GM21423 (cell line): ENCODE measurements around the gene RSU1.

Source experiments
- ATAC-seq: cut with Tn5 transposase; IDR thresholded peaks from one replicate; pipeline ENCODE4 v1.9.1; 2021; ENCODE audit warnings: mild to moderate bottlenecking, moderate library complexity; ENCODE audit not compliant: unreplicated experiment

Gene RSU1

GRCh38 chr10:16611037-16611436 is 206.2 kb downstream of the RSU1 start:
- no peak for ATAC-seq

GRCh38 chr10:16609211-16609610 is 208.0 kb downstream of the RSU1 start:
- ATAC-seq: no peak

DNA sequence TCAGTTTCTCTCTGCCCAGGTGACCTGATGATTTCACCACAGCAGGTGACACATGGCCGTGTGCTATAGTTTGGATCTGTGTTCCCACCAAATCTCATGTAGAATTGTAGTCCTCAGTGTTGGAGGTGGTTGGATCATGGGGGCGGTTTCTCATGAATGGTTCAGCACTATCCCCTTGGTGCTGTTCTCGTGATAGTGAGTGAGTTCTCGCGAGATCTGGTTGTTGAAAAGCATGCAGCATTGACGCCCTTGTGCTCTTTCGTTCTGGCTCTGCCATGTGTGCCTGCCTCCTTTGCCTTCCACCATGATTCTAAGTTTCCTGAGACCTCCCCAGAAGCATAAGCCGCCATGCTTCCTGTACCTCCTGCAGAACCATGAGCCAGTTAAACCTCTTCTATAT is 210.3 kb downstream of the RSU1 start:
- ATAC-seq: no peak

GRCh38 chr10:16606421-16606820 is 210.8 kb downstream of the RSU1 start:
- no peak for ATAC-seq

DNA sequence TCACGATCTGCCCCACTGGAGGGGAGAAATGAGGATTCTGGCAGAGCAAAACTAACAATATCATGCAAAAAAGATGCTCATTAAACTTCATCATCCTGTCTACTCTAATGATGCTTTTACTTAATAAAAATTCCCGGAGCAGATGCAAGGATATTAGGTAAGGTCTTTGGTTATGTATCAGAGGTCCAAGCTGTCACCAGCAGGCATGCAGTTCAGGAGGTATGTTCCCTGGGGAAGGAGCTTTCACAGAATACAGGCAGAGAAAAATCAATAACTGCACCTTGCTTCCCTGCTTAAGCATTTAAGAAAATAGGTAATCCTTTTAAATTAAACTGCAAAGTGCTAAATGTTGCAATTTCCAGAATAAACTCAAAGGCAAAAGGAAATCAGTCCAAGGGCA is 213.9 kb downstream of the RSU1 start:
- no peak for ATAC-seq

DNA sequence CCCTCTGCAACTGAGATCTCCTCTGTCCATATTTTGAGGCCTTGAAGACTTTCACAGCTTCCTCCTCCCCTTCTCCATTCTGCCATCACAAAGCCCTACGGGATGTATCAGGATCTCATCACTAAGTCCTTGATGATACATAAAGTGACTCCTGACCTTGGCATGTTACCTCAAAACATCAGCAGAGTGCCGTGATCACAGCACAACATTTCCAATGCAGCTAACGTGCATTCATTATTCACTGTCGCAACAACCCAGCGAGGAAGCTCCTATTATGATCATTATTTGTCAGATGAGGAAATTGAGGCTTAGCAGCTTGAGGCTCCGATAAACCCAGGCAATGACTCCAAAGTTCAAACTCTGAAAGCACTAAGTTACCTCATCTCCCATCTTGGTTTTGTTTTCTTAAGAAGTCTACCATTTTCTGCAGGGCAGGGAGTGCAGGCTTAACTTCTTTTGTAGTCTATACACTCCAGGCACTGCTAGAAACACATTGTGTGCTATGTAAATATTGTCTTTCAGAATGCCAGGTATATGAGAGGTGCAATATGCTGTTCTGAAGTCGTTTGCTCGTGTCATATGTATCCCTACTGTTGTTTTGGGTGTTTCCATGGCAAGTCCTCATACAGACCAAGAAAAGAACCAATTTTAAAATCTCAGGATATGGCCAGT is 215.0 kb downstream of the RSU1 start:
- no peak for ATAC-seq

DNA sequence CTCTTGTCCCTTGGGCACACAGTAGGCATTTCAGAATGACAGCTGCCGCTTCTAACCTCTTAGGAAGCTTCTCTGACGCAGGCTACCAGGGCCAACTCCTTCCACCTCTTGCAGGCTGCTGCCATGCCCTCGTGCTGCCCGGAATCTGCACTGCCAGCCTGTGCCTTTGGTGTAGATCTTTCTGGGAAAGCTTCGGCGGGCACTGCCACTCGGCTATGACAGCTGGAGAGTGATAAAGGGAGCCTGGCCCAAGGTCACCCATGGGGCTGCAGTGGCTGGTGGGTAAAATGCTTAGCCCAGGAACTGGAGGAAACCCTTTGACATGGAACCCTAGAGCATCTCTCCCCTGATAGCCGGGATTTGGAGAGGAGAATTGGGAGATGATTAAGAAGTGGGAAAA is 217.6 kb downstream of the RSU1 start:
- no peak for ATAC-seq

GRCh38 chr10:16597656-16598055 is 219.6 kb downstream of the RSU1 start:
- no peak for ATAC-seq

DNA sequence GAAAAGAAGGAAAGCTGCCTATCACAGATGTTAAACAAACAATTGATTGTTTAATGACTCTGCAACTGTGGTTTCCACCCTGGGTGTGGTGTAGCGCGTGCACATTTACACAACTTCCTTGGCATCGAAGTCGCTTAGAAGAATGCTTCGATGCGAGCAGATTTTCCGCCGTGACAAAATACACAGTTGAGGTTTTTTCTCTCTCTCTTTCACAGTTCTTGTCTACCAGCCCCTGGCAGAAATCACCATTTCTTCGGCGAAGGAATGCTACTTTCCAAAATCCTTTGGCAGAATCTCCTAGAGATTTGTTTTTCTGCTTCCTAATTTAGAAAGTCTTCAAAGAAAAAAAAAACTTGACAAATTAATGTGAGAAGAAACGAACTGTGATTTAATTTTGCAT is 224.8 kb downstream of the RSU1 start:
- ATAC-seq: no peak

DNA sequence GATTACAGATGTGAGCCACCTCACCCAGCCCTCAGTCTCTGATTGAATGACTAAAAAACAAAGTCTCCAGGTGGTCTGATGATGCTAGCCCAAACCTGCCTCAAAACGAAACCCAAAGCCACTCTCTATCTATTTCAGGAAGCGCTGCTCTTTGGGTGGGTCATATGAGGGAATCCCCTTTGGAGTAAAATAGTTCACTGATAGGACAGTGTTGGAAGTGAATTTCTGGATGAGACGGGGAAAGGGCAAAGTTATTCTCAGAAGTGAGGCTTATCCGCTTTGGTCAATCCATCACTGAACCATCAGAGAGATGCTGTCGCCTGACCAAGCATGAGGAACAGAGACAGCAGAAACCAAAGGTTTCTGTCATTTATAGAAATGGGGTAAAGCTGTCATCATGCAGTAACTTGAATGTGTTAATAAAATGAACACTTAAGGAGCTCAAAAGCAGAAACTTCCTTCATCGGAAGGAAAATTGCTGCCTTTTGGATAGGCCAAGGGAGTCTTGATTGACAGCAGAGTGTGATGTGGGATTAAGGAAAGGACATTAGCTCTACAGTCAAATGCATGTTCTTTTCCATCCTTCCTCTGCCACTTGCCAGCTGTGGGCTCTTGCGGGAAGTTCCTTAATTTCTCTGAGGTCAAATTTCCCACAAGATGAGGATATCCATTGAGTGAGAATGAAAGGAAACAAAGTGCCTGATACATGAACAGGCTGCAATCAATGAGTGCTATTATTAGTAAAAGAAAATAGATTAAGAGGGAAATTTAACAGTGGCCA is 230.7 kb downstream of the RSU1 start:
- ATAC-seq: peak; percentile 93

- no peak for ATAC-seq
Measured at GRCh38 chr10:16585103-16585502, 232.1 kb downstream of the RSU1 start.

DNA sequence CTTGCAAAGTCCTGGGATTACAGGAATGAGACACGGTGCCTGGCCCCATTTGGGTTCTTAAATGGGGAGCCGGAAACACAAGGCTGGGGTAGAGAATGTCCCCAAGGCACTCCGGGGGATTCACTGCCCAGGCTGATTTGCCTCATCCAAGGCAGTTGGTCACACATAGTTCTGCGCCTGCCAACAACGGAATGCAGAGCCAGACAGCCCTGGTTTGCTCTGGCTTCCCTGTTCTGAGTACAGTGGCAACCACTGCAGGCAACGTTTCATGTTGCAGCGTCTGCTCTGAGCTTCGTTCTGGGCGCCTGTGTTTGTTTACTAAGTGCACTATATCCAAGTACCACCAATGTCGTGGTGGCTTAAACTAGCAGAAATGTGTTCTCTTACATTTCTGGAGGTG is 233.8 kb downstream of the RSU1 start:
- no peak for ATAC-seq

- no peak for ATAC-seq
Measured at GRCh38 chr10:16581202-16581601, 236.0 kb downstream of the RSU1 start.

- peak; percentile 92 for ATAC-seq
Measured at GRCh38 chr10:16570731-16571130, 246.5 kb downstream of the RSU1 start.

DNA sequence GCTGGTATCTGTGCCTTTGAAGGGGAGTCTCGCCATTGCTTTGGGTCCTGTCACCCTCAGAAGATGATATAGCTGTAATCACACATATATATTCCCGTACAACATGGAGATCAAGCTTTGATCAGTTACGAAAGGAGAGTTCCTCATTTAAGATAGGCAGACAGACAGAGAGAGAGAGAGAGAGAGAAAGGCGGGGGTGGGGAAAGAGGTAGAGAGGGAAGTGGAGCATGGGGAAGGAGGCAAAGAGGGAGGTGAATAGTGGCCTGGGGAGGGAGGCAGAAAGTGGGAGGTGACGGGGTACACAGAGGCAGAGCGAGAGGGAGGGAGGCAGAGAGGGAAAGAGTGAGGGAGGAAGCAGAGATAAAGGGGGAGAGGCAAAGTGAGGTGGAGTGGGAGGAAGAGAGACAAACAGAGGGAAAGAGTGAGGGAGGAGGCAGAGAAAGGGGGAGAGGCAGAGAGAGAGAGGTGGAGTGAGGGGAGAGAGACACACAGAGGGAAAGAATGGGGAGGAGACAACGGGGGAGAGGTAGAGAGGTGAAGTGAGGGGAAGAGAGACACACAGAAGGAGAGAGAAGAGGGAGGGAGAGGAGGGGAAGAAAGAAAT is 250.9 kb downstream of the RSU1 start:
- ATAC-seq: no peak

DNA sequence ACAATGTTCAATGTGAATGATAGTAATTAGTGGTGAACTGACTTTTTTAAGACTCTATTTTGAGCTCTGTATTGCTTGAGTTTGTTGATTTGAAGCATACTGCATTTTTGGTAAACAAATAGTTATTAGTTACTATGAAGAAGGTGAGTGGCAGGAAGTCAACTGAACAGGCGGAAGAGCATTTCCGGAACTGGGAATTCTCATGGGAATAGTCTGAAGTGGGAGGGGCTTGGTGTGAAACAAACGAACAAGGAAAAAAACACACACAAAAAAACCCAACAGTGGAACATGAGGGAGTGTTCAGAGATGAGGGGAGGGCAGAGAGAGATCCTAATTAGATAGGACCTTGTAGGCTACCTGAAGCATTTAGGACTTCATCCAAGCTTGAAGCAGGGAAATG is 251.6 kb downstream of the RSU1 start:
- ATAC-seq: no peak

DNA sequence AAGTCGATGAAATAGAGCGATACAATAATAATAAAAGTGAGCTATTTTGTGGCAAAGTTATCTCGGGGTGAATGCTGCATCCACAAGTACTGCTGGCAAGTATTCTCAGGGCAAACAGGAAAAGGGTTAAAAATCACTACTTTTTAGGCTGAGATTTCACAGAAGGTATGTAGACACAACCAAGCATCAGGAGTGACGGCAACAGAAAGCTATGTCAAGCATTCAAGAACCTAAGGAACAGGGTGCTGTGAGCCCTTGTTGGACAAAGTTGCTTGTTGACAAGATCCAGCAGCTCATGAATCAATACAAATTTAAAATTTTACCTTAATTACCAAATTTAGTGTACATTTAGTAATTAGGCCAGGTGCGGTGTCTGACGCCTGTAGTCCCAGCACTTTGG is 254.3 kb downstream of the RSU1 start:
- no peak for ATAC-seq

DNA sequence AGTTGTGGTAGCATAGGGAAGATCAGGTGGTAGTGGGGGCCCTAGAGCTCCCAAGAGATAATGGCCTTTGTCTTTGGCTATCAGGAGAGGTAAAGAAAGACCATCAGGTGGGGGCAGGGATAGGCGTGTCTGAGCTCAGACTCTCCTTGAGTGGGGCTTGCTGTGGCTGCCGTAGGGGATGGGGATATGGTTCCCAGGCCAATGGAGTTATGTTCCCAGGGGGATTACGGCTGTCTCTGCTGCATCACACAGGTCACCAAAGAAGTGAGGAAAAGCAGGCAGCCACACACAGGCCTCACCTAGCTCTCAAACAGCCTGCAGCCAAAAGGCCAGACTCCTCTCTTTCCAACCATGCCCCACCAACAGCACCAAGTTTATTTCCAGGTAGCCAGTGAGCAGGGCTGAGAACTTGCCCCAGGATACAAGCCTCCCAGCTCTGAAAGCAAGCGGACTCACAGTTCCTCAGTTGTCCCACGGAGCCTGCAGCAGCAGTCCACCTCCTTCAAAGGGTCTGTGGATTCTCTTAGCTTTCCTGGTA is 257.9 kb downstream of the RSU1 start:
- no peak for ATAC-seq

DNA sequence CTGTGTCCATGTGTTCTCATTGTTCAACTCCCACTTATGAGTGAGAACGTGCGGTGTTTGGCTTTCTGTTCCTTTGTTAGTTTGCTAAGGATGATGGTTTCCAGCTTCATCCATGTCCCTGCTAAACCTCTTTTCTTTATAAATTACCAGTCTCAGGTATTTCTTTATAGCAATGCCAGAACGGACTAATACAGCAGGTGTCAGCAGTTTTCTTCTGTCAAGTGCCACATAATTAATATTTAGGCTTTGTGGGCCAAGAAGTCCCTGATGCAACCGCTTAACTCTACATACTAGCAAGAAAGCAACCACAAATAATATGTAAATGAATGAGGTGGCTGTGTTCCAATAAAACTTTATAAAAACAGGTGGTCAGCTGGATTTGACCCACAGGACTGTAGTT is 269.3 kb downstream of the RSU1 start:
- no peak for ATAC-seq

DNA sequence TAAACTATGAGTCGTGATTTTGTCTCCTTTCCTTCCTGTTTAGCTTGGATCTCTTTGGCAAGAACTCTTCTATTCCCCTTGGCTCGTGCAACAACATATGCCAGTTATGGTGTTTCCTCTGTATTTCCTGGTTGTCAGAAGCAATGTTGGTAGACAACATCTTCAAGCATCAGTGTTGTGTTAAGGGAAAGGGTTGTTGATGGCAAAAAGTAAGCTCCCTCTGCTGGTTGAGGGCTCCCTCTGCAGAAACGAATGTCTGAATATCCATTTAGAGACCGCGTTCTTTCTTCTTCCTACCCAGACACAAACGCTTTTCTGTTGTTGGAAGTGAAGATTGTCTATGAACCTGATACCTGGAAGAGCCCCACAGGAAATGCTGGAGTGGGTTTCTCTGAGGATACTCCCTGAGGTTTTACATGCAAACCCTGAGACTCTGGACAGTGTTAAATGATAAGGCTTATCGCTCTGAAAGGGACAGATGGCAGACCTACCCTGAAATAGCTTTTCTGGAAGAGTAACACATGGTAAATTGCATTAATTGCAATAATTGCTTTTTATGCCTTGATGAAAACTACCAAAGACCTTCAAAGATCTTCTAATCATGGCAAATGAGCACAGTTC is 272.0 kb downstream of the RSU1 start:
- peak; percentile 69 for ATAC-seq

DNA sequence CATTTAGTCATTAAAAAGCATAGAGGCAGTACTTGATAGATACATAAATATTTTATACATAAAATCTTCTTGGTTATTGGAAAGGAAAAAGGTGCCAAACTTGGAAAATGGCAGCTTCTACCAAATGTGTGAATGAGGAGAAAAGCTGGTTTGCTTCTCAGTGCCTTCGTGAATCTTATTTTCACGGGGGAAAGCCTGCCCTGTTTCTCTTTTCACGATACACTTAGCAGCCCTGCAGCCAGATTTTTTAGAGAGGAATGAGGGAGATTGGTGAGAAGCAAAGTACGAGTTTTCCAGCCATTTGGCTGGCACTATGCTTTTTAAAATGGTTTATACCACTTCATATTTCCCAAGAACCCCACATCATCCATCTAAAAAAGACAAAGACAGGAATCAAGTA is 272.6 kb downstream of the RSU1 start:
- ATAC-seq: no peak

DNA sequence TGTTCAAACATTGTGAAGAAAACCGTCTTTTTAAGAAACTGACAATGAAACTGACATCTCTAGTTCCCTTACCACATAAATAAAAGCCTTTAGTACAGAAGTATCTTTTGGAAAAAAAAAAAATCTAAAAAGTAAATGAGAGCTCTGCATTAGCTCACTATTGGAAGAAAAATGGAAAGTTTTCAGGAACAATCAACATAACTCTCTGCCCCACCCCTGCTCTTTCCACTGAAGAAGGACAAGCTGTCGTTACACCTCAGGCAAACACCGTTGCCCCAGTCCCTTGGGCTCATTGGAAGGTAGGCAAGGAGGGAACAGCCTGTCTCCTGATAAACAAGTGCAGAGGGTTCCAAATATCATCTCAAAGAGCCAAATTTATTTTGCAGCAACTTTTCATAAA is 273.1 kb downstream of the RSU1 start:
- ATAC-seq: no peak
